GM12891 (cell line): ENCODE measurements around the gene ITGB6.

ENCODE experiments used
- PAX5 ChIP-seq: IDR thresholded peaks from 2 replicates; pipeline ENCODE4 v1.6.1; 2011; ENCODE audit warnings: low read length, moderate library complexity, mild to moderate bottlenecking; ENCODE audit not compliant: insufficient read depth, severe bottlenecking
- POLR2A ChIP-seq: IDR thresholded peaks from 2 replicates; pipeline ENCODE4 v1.6.1; 2011; ENCODE audit warnings: low read depth, low read length, control low read depth
- POLR2AphosphoS5 ChIP-seq: IDR thresholded peaks from 2 replicates; pipeline ENCODE4 v1.6.1; 2011; ENCODE audit warnings: low read depth, low read length, control low read depth
- POU2F2 ChIP-seq: IDR thresholded peaks from 2 replicates; pipeline ENCODE4 v1.6.1; 2011; ENCODE audit warnings: low read depth, mild to moderate bottlenecking, control low read depth, low read length, moderate library complexity
- SPI1 ChIP-seq: IDR thresholded peaks from 2 replicates; pipeline ENCODE4 v1.6.1; 2011; ENCODE audit warnings: low read depth, low read length, control low read depth
- TAF1 ChIP-seq: IDR thresholded peaks from 2 replicates; pipeline ENCODE4 v1.6.1; 2011; ENCODE audit warnings: low read depth, low read length, control low read depth

GRCh38 chr2:160228141-160228917 lies 28.3 kb upstream of the ITGB6 start:
- TF ChIP-seq POLR2A = no peak
- TF ChIP-seq SPI1 = no peak
- no peak for TF ChIP-seq POLR2AphosphoS5
- TF ChIP-seq TAF1 = no peak
- no peak for TF ChIP-seq PAX5
- no peak for TF ChIP-seq POU2F2
